HepG2 (cell line): ENCODE measurements around the gene GALNT11.

Experiments used
- CEBPB ChIP-seq: IDR thresholded peaks from 2 replicates; pipeline ENCODE4 v1.6.1; 2011; ENCODE audit warnings: low read depth, low read length, improper control_type of control experiment, borderline replicate concordance
- ETV6 ChIP-seq: sonication (generic); formaldehyde crosslinking; conservative IDR thresholded peaks from 2 replicates; pipeline ENCODE4 v1.4.0; 2020; ENCODE audit warnings: missing genetic modification reagents
- KDM5B ChIP-seq: sonication (generic); formaldehyde crosslinking; IDR thresholded peaks from 2 replicates; pipeline ENCODE4 v1.4.0; 2020; ENCODE audit warnings: missing genetic modification reagents, mild to moderate bottlenecking, borderline replicate concordance
- MAZ ChIP-seq, 2 experiments: sonication (generic) in 1 of 2; formaldehyde crosslinking in 1 of 2; IDR thresholded peaks; 2 replicates each; pipeline versions ENCODE4 v1.5.0 to v1.6.1; 2012 to 2020; ENCODE audit warnings: low read depth in 2 of 2, mild to moderate bottlenecking in 2 of 2, borderline replicate concordance in 1 of 2, improper control_type of control experiment in 1 of 2, low read length in 1 of 2, missing genetic modification reagents in 1 of 2, moderate library complexity in 1 of 2
- NR3C1 ChIP-seq: sonication (generic); formaldehyde crosslinking; IDR thresholded peaks from 2 replicates; pipeline ENCODE4 v1.4.0; 2020; ENCODE audit warnings: missing genetic modification reagents
- POLR2A ChIP-seq, 2 experiments: IDR thresholded peaks; 2 replicates each; pipeline ENCODE4 v1.6.1; 2011; ENCODE audit warnings: low read depth in 2 of 2, low read length in 2 of 2, mild to moderate bottlenecking in 1 of 2, moderate library complexity in 1 of 2; ENCODE audit not compliant: insufficient read depth in 1 of 2
- ZNF567 ChIP-seq: sonication (generic); formaldehyde crosslinking; IDR thresholded peaks from 2 replicates; pipeline ENCODE4 v1.8.1; 2023; ENCODE audit warnings: mild to moderate bottlenecking, missing genetic modification reagents, borderline replicate concordance
- ZNF773 ChIP-seq: sonication (generic); formaldehyde crosslinking; IDR thresholded peaks from 2 replicates; pipeline ENCODE4 v1.4.0; 2020; ENCODE audit warnings: missing genetic modification reagents, borderline replicate concordance
- TF ChIP-seq, protein P1 (sequence below): sonication (generic); formaldehyde crosslinking; IDR thresholded peaks from 2 replicates; pipeline ENCODE4 v1.5.1; 2020; ENCODE audit warnings: missing genetic modification reagents, mild to moderate bottlenecking, borderline replicate concordance

GRCh38 chr7:152074673-152075072 lies 49.2 kb downstream of the GALNT11 start:
- TF ChIP-seq ZNF567 (CRISPR knock-in tag) (no peak), KDM5B (CRISPR knock-in tag) (no peak), CEBPB (no peak), ETV6 (CRISPR knock-in tag) (no peak), NR3C1 (CRISPR knock-in tag) (no peak), POLR2A (IDR thresholded peaks at IDR 0.05; ENCODE audit: insufficient read depth in 1 of 2, low read depth in 2 of 2, low read length in 2 of 2) (no peak), MAZ (IDR thresholded peaks at IDR 0.05; ENCODE audit: borderline replicate concordance, low read depth, low read length) (no peak), MAZ (CRISPR knock-in tag; IDR thresholded peaks at IDR 0.05; ENCODE audit: low read depth) (no peak), ZNF773 (no peak)
- TF ChIP-seq, protein P1, sequence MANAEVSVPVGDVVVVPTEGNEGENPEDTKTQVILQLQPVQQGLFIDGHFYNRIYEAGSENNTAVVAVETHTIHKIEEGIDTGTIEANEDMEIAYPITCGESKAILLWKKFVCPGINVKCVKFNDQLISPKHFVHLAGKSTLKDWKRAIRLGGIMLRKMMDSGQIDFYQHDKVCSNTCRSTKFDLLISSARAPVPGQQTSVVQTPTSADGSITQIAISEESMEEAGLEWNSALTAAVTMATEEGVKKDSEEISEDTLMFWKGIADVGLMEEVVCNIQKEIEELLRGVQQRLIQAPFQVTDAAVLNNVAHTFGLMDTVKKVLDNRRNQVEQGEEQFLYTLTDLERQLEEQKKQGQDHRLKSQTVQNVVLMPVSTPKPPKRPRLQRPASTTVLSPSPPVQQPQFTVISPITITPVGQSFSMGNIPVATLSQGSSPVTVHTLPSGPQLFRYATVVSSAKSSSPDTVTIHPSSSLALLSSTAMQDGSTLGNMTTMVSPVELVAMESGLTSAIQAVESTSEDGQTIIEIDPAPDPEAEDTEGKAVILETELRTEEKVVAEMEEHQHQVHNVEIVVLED (CRISPR knock-in tag), result no peak
